Endometrium (tissue), 2 donors: Measurements from ENCODE around the gene EPHA10.

Experiments used
- FAIRE-seq: peaks from 2 replicates; lab custom pipeline; 2012; peaks lifted over from hg19 to GRCh38; lab: Jason Lieb, UNC
- donor health status: control.
- donor health status: control.

The EPHA10 gene

GRCh38 chr1:37764888-37765441 is at the start of gene EPHA10:
EPHA10 (minus strand) TSS chr1:37765120; CDS start chr1:37765066, 54 bp downstream.
- no peak for FAIRE-seq

- no peak for FAIRE-seq
Observed at GRCh38 chr1:37814252-37814651, 49.3 kb upstream of the EPHA10 start.

GRCh38 chr1:37813529-37814145 is 48.7 kb upstream of the EPHA10 start:
- no peak for FAIRE-seq

- FAIRE-seq: no peak
Observed at GRCh38 chr1:37811027-37811655, 46.2 kb upstream of the EPHA10 start.

GRCh38 chr1:37809942-37810341 is 45.0 kb upstream of the EPHA10 start:
- no peak for FAIRE-seq

GRCh38 chr1:37808369-37809319 is 43.7 kb upstream of the EPHA10 start:
- FAIRE-seq: no peak

GRCh38 chr1:37807555-37808368 is 42.8 kb upstream of the EPHA10 start, which contains the start of the genes C1orf122 and YRDC:
C1orf122 (plus strand) TSS chr1:37807790; CDS start chr1:37808405, 615 bp downstream.
YRDC (minus strand) TSS chr1:37808208; CDS start chr1:37808180, 28 bp downstream.
- no peak for FAIRE-seq

GRCh38 chr1:37807220-37807554 is 42.3 kb upstream of the EPHA10 start:
- FAIRE-seq: no peak

GRCh38 chr1:37802439-37802838 is 37.5 kb upstream of the EPHA10 start:
- no peak for FAIRE-seq

GRCh38 chr1:37797750-37798345 is 32.9 kb upstream of the EPHA10 start:
- no peak for FAIRE-seq

GRCh38 chr1:37795340-37796125 is 30.6 kb upstream of the EPHA10 start:
- no peak for FAIRE-seq

GRCh38 chr1:37794372-37795339 is 29.7 kb upstream of the EPHA10 start:
- FAIRE-seq: no peak

GRCh38 chr1:37793773-37794371 is 29.0 kb upstream of the EPHA10 start, which contains the start of gene MANEAL:
MANEAL (plus strand) TSS chr1:37793847; CDS start chr1:37794183, 336 bp downstream.
- no peak for FAIRE-seq

- no peak for FAIRE-seq
Observed at GRCh38 chr1:37792943-37793686, 28.2 kb upstream of the EPHA10 start.

GRCh38 chr1:37782491-37782890 is 17.6 kb upstream of the EPHA10 start:
- FAIRE-seq: no peak

- FAIRE-seq: no peak
Observed at GRCh38 chr1:37778654-37779053, 13.7 kb upstream of the EPHA10 start.

GRCh38 chr1:37776946-37777516 is 12.1 kb upstream of the EPHA10 start:
- FAIRE-seq: no peak
